ENCODE measurements around the gene SOX4.

Gene SOX4

GRCh38 chr6:21597801-21598673 is 4.5 kb downstream of the SOX4 start:
- H3K4me3 ChIP-seq (ENCODE audit: low read length), result peak overlapping the region; percentile 87
- DNase-seq (ENCODE audit: low read depth), result peak; percentile 18
- TF ChIP-seq, protein P1, sequence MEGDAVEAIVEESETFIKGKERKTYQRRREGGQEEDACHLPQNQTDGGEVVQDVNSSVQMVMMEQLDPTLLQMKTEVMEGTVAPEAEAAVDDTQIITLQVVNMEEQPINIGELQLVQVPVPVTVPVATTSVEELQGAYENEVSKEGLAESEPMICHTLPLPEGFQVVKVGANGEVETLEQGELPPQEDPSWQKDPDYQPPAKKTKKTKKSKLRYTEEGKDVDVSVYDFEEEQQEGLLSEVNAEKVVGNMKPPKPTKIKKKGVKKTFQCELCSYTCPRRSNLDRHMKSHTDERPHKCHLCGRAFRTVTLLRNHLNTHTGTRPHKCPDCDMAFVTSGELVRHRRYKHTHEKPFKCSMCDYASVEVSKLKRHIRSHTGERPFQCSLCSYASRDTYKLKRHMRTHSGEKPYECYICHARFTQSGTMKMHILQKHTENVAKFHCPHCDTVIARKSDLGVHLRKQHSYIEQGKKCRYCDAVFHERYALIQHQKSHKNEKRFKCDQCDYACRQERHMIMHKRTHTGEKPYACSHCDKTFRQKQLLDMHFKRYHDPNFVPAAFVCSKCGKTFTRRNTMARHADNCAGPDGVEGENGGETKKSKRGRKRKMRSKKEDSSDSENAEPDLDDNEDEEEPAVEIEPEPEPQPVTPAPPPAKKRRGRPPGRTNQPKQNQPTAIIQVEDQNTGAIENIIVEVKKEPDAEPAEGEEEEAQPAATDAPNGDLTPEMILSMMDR (IDR thresholded peaks at IDR 0.05; ENCODE audit: insufficient read depth, low read depth, low read length, missing control alignments), result no peak

DNA sequence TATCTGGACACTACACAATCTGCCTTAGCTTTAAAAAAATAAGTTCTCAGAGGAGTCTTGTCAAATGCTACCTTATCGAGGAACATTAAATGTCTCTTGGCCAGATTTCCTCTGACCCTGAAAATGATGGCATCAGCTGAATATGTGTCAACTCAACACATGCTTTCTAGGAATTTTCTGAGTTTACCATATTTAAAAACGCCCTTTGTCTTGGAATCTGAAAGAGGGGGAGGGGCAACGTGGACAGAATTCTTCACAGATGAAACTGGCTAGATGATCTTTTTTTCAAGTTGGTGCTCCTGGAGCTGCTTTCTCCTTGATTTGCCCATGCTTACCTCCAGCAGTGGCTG is 5.1 kb downstream of the SOX4 start:
- peak overlapping the region; percentile 87 for H3K4me3 ChIP-seq (ENCODE audit: low read length)
- TF ChIP-seq, protein P1 (IDR thresholded peaks at IDR 0.05; ENCODE audit: insufficient read depth, low read depth, low read length, missing control alignments), result no peak
- DNase-seq (ENCODE audit: low read depth), result peak; percentile 29

- H3K4me3 ChIP-seq (ENCODE audit: low read length), result no peak overlapping the region
- peak; percentile 14 for DNase-seq (ENCODE audit: low read depth)
- TF ChIP-seq, protein P1 (IDR thresholded peaks at IDR 0.05; ENCODE audit: insufficient read depth, low read depth, low read length, missing control alignments), result no peak
These were observed 5.6 kb downstream of the SOX4 start for GRCh38 chr6:21599051-21599696.

GRCh38 chr6:21601339-21601923 is 7.9 kb downstream of the SOX4 start:
- H3K4me3 ChIP-seq (ENCODE audit: low read length), result no peak overlapping the region
- peak; percentile 45 for DNase-seq (ENCODE audit: low read depth)
- TF ChIP-seq, protein P1 (IDR thresholded peaks at IDR 0.05; ENCODE audit: insufficient read depth, low read depth, low read length, missing control alignments), result no peak

GRCh38 chr6:21601932-21602390 is 8.4 kb downstream of the SOX4 start:
- TF ChIP-seq, protein P1 (IDR thresholded peaks at IDR 0.05; ENCODE audit: insufficient read depth, low read depth, low read length, missing control alignments), result no peak

DNA sequence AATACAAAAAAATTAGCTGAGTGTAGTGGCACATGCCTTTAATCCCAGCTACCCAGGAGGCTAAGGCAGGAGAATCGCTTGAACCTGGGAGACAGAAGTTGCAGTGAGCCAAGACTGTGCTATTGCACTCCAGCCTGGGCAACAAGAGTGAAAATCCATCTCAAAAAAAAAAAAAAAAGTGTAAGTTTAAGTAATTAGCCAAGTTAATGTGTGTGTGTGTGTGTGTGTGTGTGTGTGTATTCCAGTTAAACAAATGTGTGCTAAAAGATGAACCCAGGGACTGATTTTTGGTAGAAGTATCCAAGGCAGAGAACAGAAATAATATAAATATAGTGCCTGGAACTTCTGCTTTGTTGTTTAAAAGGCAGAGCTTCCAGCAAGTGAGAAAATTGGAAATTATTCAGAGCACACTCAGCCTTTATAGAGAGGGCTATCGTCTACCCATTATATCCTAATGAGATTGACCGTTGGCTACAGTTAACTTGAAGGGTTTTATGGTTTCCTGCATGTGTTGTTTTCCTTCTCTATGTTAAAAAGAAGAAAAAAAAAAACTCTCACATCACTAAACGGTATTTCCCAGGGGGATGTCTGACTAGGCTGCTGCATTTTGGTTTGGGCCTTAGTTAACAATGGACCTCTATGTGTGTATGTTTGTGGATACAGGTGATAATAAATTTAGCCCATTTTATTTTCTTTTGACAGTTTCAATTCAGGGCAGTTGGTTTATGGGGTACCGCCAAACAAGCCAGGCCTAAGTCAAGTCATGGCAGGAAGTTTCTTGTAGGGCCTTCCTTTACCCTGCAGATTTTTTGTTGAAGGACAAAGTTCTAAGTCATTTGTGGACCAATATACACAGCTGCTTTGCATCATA is 9.8 kb downstream of the SOX4 start:
- H3K4me3 ChIP-seq (ENCODE audit: low read length), result no peak overlapping the region
- DNase-seq (ENCODE audit: low read depth), result no peak
- TF ChIP-seq, protein P1 (IDR thresholded peaks at IDR 0.05; ENCODE audit: insufficient read depth, low read depth, low read length, missing control alignments), result no peak

More at GRCh38 chr6:21601932-21602390, 8.4 kb downstream of the SOX4 start:
- no peak overlapping the region for H3K4me3 ChIP-seq (ENCODE audit: low read length)
- DNase-seq (ENCODE audit: low read depth), result peak; percentile 10

Data from epithelial cell of esophagus (primary cell).